ENCODE measurements around the gene GPBP1. TPM values are rescaled to one million over a fixed set of nuclear protein-coding genes. Genes with fewer than 3 reads are reported as not detected.
"Not testable (repeated sequence)": the region's sequence is repeated elsewhere in the genome, so short reads cannot be mapped to it uniquely, and the experiment has no call there.

GPBP1 gene
- total and polyA plus RNA-seq, 2 experiments from 2014 or later, result 105 to 109 TPM

DNA sequence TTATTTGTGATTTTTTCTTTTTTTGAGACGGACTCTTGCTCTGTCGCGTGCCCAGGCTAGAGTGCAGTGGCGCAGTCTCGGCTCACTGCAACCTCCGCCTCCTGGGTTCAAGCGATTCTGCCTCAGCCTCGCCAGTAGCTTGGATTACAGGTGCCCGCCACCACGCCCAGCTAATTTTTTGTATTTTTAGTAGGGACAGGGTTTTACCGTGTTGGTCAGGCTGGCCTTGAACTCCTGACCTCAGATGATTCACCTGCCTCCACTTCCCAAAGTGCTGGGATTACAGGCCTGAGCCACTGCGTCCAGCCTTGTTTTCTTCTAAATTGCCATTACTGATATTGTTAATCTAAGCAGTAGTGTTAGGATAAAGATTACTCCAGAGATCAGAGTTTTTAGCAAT is 4.4 kb downstream of the GPBP1 start:
- peaks cover 66% of the 10 kb centered on the region for H3K36me3 Mint-ChIP-seq (ENCODE audit: low read depth)
- DNase-seq (ENCODE audit: low spot score), result not testable (repeated sequence)

DNA sequence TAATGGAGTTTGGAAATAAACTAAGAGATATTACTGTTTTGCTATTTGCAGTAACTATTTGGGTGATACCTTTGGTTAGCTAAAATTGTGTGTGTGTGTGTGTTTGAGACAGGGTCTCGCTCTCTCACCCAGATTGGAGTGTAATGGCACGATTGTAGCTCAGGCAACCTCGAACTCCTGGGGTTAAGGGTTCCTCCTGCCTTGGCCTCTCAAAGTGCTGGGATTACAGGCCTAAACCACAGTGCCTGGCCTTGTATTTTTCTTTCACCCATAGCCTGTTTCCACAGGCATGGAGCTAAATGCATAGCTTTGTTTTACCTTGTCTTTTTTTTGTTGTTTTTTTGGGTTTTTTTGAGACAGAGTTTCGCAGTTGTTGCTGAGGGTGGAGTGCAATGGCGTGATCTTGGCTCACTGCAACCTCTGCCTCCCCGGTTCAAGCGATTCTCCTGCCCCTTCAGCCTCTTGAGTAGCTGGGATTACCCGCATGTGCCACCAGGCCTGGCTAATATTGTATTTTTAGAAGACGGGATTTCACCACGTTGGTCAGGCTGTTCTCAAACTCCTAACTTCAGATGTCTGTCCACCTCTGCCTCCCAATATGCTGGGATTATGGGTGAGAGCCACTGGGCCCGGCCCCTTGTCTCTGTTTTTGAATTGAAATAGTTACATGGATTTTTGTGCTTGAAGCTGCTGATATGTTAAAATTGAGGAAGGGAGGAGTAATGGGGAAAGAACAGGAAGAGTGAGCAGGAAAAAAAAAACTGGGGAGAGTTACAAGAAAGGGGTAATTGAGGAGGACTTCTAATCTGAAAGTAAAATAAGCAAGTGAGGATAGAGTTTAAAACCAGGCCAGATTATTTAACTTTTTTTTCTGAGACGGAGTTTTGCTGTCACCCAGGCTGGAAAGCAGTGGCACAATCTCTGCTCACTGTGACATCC is 5.7 kb downstream of the GPBP1 start:
- DNase-seq (ENCODE audit: low spot score), result no peak
- H3F3A ChIP-seq (replicated peaks; ENCODE audit: low read depth), result no peaks in the 10 kb centered on the region
- Mint-ChIP-seq H3K27me3 (ENCODE audit: insufficient read depth, low read depth, poor library complexity) (peaks cover 11% of the 10 kb centered on the region), H3K9me3 (no peaks in the 10 kb centered on the region), H3K4me3 (peak overlapping the region; percentile 64), H3K4me1 (peaks cover 41% of the 10 kb centered on the region), H3K27ac (peak overlapping the region; percentile 1; the same call in 1 of the 2 replicates), H3K36me3 (ENCODE audit: low read depth) (peaks cover 78% of the 10 kb centered on the region)
- no peaks in the 10 kb centered on the region for H3K27me3 ChIP-seq (ENCODE audit: insufficient read depth)
- H3K79me2 ChIP-seq (replicated peaks; ENCODE audit: insufficient read depth), result peaks cover 100% of the 10 kb centered on the region
- ATAC-seq, result no peak
- H3K4me3 ChIP-seq, result peak overlapping the region; percentile 93
- H3K9me2 ChIP-seq (ENCODE audit: insufficient read depth), result no peaks in the 10 kb centered on the region
- H3K27ac ChIP-seq (ENCODE audit: low read depth), result no peak overlapping the region
- peaks cover 83% of the 10 kb centered on the region for H4K20me1 ChIP-seq (replicated peaks; ENCODE audit: insufficient read depth)
- H3K36me3 ChIP-seq (ENCODE audit: insufficient read depth), result peaks cover 4% of the 10 kb centered on the region; the same call in 1 of the 2 replicates
- TF ChIP-seq, protein P1, sequence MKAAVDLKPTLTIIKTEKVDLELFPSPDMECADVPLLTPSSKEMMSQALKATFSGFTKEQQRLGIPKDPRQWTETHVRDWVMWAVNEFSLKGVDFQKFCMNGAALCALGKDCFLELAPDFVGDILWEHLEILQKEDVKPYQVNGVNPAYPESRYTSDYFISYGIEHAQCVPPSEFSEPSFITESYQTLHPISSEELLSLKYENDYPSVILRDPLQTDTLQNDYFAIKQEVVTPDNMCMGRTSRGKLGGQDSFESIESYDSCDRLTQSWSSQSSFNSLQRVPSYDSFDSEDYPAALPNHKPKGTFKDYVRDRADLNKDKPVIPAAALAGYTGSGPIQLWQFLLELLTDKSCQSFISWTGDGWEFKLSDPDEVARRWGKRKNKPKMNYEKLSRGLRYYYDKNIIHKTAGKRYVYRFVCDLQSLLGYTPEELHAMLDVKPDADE (IDR thresholded peaks at IDR 0.05), result no peak
- TF ChIP-seq, protein P2, sequence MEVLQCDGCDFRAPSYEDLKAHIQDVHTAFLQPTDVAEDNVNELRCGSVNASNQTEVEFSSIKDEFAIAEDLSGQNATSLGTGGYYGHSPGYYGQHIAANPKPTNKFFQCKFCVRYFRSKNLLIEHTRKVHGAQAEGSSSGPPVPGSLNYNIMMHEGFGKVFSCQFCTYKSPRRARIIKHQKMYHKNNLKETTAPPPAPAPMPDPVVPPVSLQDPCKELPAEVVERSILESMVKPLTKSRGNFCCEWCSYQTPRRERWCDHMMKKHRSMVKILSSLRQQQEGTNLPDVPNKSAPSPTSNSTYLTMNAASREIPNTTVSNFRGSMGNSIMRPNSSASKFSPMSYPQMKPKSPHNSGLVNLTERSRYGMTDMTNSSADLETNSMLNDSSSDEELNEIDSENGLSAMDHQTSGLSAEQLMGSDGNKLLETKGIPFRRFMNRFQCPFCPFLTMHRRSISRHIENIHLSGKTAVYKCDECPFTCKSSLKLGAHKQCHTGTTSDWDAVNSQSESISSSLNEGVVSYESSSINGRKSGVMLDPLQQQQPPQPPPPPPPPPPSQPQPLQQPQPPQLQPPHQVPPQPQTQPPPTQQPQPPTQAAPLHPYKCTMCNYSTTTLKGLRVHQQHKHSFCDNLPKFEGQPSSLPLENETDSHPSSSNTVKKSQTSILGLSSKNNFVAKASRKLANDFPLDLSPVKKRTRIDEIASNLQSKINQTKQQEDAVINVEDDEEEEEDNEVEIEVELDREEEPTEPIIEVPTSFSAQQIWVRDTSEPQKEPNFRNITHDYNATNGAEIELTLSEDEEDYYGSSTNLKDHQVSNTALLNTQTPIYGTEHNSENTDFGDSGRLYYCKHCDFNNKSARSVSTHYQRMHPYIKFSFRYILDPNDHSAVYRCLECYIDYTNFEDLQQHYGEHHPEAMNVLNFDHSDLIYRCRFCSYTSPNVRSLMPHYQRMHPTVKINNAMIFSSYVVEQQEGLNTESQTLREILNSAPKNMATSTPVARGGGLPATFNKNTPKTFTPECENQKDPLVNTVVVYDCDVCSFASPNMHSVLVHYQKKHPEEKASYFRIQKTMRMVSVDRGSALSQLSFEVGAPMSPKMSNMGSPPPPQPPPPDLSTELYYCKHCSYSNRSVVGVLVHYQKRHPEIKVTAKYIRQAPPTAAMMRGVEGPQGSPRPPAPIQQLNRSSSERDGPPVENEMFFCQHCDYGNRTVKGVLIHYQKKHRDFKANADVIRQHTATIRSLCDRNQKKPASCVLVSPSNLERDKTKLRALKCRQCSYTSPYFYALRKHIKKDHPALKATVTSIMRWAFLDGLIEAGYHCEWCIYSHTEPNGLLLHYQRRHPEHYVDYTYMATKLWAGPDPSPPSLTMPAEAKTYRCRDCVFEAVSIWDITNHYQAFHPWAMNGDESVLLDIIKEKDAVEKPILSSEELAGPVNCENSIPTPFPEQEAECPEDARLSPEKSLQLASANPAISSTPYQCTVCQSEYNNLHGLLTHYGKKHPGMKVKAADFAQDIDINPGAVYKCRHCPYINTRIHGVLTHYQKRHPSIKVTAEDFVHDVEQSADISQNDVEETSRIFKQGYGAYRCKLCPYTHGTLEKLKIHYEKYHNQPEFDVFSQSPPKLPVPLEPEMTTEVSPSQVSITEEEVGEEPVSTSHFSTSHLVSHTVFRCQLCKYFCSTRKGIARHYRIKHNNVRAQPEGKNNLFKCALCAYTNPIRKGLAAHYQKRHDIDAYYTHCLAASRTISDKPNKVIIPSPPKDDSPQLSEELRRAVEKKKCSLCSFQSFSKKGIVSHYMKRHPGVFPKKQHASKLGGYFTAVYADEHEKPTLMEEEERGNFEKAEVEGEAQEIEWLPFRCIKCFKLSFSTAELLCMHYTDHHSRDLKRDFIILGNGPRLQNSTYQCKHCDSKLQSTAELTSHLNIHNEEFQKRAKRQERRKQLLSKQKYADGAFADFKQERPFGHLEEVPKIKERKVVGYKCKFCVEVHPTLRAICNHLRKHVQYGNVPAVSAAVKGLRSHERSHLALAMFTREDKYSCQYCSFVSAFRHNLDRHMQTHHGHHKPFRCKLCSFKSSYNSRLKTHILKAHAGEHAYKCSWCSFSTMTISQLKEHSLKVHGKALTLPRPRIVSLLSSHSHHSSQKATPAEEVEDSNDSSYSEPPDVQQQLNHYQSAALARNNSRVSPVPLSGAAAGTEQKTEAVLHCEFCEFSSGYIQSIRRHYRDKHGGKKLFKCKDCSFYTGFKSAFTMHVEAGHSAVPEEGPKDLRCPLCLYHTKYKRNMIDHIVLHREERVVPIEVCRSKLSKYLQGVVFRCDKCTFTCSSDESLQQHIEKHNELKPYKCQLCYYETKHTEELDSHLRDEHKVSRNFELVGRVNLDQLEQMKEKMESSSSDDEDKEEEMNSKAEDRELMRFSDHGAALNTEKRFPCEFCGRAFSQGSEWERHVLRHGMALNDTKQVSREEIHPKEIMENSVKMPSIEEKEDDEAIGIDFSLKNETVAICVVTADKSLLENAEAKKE (CRISPR knock-in tag; IDR thresholded peaks at IDR 0.05), result no peak
- H2AFZ ChIP-seq, result no peak overlapping the region
- H3K4me2 ChIP-seq, result peak overlapping the region; percentile 79
- peaks cover 32% of the 10 kb centered on the region for H3K4me1 ChIP-seq (ENCODE audit: insufficient read depth)

More for the DNA sequence above, 4.4 kb downstream of the GPBP1 start:
- H2AFZ ChIP-seq; H3F3A ChIP-seq (replicated peaks; ENCODE audit: low read depth); H3K27ac Mint-ChIP-seq; H3K9me3 Mint-ChIP-seq; H3K27ac ChIP-seq (ENCODE audit: low read depth); ATAC-seq; H3K9me2 ChIP-seq (ENCODE audit: insufficient read depth); H3K27me3 ChIP-seq (ENCODE audit: insufficient read depth); H3K36me3 ChIP-seq (ENCODE audit: insufficient read depth): not testable (repeated sequence)
- peak overlapping the region; percentile 64 for H3K4me3 Mint-ChIP-seq
- H3K79me2 ChIP-seq (replicated peaks; ENCODE audit: insufficient read depth), result peaks cover 93% of the 10 kb centered on the region
- peak overlapping the region; percentile 93 for H3K4me3 ChIP-seq
- peaks cover 70% of the 10 kb centered on the region for H4K20me1 ChIP-seq (replicated peaks; ENCODE audit: insufficient read depth)
- peaks cover 25% of the 10 kb centered on the region for H3K4me1 ChIP-seq (ENCODE audit: insufficient read depth)
- H3K4me1 Mint-ChIP-seq, result peaks cover 36% of the 10 kb centered on the region
- H3K27me3 Mint-ChIP-seq (ENCODE audit: insufficient read depth, low read depth, poor library complexity), result peaks cover 16% of the 10 kb centered on the region
- H3K4me2 ChIP-seq, result peak overlapping the region; percentile 79

All from GM23338 (cell line).